ENCODE data around the gene USP17L25.
"Not testable (repeated sequence)": the region's sequence is repeated elsewhere in the genome, so short reads cannot be mapped to it uniquely, and the experiment has no call there.

DNA sequence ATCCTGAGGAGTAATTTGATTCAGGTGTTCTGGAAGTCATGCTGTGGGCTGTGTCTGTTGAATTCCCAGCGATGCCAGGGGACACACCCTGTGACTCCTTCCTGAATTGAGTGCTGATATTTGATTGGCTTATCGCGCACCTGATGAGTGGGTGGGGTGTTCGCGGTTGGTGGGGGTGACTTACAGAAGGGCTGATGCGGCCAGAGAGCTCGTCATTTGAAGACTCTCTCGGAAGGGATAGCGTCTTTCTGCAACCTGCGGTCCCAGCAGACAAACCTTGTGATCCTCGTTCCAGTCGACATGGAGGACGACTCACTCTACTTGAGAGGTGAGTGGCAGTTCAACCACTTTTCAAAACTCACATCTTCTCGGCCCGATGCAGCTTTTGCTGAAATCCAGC, 33.1 kb downstream of the USP17L25 start, which contains the start of gene USP17L30:
- not testable (repeated sequence) for TF ChIP-seq POLR2A (IDR thresholded peaks at IDR 0.05; ENCODE audit: low read depth, low read length); TAF1 (IDR thresholded peaks at IDR 0.05; ENCODE audit: borderline replicate concordance, low read depth, low read length); POLR2AphosphoS5 (IDR thresholded peaks at IDR 0.05; ENCODE audit: low read depth, low read length)
